ENCODE measurements around the gene HIRIP3.

- TF ChIP-seq CTCF (IDR thresholded peaks at IDR 0.05) (no peak), POLR2A (IDR thresholded peaks at IDR 0.05) (no peak)
Observed at GRCh38 chr16:30027588-30028437, 32.4 kb upstream of the HIRIP3 start.
